ENCODE measurements around the gene MORN3. TPM values are rescaled to one million over a fixed set of nuclear protein-coding genes. Genes with fewer than 3 reads are reported as not detected.

MORN3 gene
- total and polyA plus RNA-seq, 2 of the 4 experiments (the other 2 are of a cell fraction) = 0.18 to 0.22 TPM

DNA sequence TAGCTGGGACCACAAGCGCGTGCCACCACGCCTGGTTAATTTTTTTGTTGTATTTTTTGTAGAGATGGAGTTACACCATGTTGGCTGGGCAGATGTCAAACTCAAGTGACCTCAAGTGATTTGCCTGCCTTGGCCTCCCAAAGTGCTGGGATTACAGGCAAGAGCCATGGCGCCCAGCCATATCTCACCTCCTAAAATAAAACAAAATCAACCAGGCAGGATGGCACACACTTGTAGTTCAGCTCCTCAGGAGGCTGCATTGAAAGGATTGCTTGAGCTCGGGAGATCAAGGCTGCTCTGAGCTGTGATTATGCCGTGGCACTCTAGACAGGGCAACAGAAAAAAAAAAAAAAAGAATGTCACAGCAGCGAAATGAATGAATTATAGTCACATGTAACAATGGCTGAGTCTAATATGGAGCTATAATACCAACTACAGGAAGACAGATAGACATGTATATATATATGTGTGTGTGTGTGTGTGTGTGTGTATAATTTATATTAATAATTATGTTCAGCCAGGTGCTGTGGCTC is 23.8 kb upstream of the MORN3 start:
- no peak overlapping the region for H3K9ac ChIP-seq (ENCODE audit: low read depth, low read length)
- H3K4me3 ChIP-seq (ENCODE audit: insufficient read depth, low read depth, low read length) = no peak overlapping the region
- no peak overlapping the region for H4K8ac ChIP-seq (ENCODE audit: low read depth in 2 of 2, low read length in 2 of 2)
- H4K20me1 ChIP-seq (ENCODE audit: insufficient read depth, low read length) = no peaks in the 10 kb centered on the region
- dilution Hi-C loops (cut with HindIII; ENCODE audit: low sequenced_read_pairs, unreplicated experiment) (no loop called here), in situ Hi-C loops (cut with MboI; ENCODE audit: low sequenced_read_pairs) (loop anchor here (5.0 kb wide), 1 partner anchor 89 kb away; no protein-coding TSS in a partner anchor), intact Hi-C loops (cut with micrococcal nuclease) (no loop called here)
- no peak overlapping the region for H4K5ac ChIP-seq (ENCODE audit: low read depth, low read length)
- no peak overlapping the region for H3K4ac ChIP-seq (ENCODE audit: low read depth, low read length)
- no peak for ATAC-seq (ENCODE audit: low read depth)
- H3K27me3 ChIP-seq (ENCODE audit: control insufficient read depth, insufficient read depth, low read length) = peaks cover 2% of the 10 kb centered on the region; the same call in 1 of the 2 replicates
- no peak overlapping the region for H3K18ac ChIP-seq (ENCODE audit: low read depth, low read length)
- ChIA-PET CTCF (interaction anchor here (1.2 kb wide), 1 partner anchor 101 kb away, joined by 6 read pairs; no protein-coding TSS in a partner anchor), POLR2A (ENCODE audit: unreplicated experiment) (no interaction called here)
- H2AK9ac ChIP-seq (replicated peaks; ENCODE audit: low read depth, low read length, poor library complexity) = no peak overlapping the region
- H3K4me2 ChIP-seq (ENCODE audit: low read depth, low read length) = no peak overlapping the region
- no peaks in the 10 kb centered on the region for H3K36me3 ChIP-seq (ENCODE audit: control insufficient read depth, insufficient read depth, low read length)
- H3K23ac ChIP-seq (ENCODE audit: low read depth, low read length) = no peak overlapping the region
- TF ChIP-seq RAD21 (IDR thresholded peaks at IDR 0.05; ENCODE audit: low read length) = no peak
- no peak for TF ChIP-seq SMC3 (IDR thresholded peaks at IDR 0.05; ENCODE audit: low read depth, low read length)
- TF ChIP-seq, protein P1, sequence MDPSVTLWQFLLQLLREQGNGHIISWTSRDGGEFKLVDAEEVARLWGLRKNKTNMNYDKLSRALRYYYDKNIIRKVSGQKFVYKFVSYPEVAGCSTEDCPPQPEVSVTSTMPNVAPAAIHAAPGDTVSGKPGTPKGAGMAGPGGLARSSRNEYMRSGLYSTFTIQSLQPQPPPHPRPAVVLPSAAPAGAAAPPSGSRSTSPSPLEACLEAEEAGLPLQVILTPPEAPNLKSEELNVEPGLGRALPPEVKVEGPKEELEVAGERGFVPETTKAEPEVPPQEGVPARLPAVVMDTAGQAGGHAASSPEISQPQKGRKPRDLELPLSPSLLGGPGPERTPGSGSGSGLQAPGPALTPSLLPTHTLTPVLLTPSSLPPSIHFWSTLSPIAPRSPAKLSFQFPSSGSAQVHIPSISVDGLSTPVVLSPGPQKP (IDR thresholded peaks at IDR 0.05; ENCODE audit: borderline replicate concordance, low read depth, low read length) = no peak
- TF ChIP-seq MAZ (IDR thresholded peaks at IDR 0.05; ENCODE audit: borderline replicate concordance, low read depth, low read length) = no peak
- TF ChIP-seq RCOR1 (IDR thresholded peaks at IDR 0.05; ENCODE audit: insufficient replicate concordance, low read length) = no peak
- TF ChIP-seq FOS (IDR thresholded peaks at IDR 0.05; ENCODE audit: low read depth, low read length) = no peak
- TF ChIP-seq BHLHE40 (IDR thresholded peaks at IDR 0.05; ENCODE audit: low read depth, low read length) = no peak
- TF ChIP-seq CEBPB (IDR thresholded peaks at IDR 0.05; ENCODE audit: low read depth, low read length) = no peak
- no peak for TF ChIP-seq CHD1 (IDR thresholded peaks at IDR 0.05; ENCODE audit: low read depth, low read length)
- TF ChIP-seq RFX5 (IDR thresholded peaks at IDR 0.05; ENCODE audit: low read depth, low read length) = no peak
- TF ChIP-seq NFE2L2 (IDR thresholded peaks at IDR 0.05; ENCODE audit: low read depth, low read length) = no peak
- TF ChIP-seq, protein P2, sequence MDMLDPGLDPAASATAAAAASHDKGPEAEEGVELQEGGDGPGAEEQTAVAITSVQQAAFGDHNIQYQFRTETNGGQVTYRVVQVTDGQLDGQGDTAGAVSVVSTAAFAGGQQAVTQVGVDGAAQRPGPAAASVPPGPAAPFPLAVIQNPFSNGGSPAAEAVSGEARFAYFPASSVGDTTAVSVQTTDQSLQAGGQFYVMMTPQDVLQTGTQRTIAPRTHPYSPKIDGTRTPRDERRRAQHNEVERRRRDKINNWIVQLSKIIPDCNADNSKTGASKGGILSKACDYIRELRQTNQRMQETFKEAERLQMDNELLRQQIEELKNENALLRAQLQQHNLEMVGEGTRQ (IDR thresholded peaks at IDR 0.05; ENCODE audit: low read depth, low read length) = no peak
- TF ChIP-seq POLR2A (IDR thresholded peaks at IDR 0.05; ENCODE audit: low read depth, low read length) = no peak
- TF ChIP-seq MAFK (IDR thresholded peaks at IDR 0.05; ENCODE audit: low read depth, low read length) = no peak
- TF ChIP-seq, protein P3, sequence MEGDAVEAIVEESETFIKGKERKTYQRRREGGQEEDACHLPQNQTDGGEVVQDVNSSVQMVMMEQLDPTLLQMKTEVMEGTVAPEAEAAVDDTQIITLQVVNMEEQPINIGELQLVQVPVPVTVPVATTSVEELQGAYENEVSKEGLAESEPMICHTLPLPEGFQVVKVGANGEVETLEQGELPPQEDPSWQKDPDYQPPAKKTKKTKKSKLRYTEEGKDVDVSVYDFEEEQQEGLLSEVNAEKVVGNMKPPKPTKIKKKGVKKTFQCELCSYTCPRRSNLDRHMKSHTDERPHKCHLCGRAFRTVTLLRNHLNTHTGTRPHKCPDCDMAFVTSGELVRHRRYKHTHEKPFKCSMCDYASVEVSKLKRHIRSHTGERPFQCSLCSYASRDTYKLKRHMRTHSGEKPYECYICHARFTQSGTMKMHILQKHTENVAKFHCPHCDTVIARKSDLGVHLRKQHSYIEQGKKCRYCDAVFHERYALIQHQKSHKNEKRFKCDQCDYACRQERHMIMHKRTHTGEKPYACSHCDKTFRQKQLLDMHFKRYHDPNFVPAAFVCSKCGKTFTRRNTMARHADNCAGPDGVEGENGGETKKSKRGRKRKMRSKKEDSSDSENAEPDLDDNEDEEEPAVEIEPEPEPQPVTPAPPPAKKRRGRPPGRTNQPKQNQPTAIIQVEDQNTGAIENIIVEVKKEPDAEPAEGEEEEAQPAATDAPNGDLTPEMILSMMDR (conservative IDR thresholded peaks at IDR 0.05; ENCODE audit: low read depth, low read length) = no peak
- no peak for TF ChIP-seq MXI1 (IDR thresholded peaks at IDR 0.05; ENCODE audit: borderline replicate concordance, low read depth, low read length)
- H2BK15ac ChIP-seq (ENCODE audit: low read depth, low read length) = no peak overlapping the region
- H2AFZ ChIP-seq (replicated peaks; ENCODE audit: low read length, poor library complexity) = no peak overlapping the region
- DNase-seq = no peak
- no TSS peak for BruUV-seq (replicated peaks)
- no CpG with 5 or more reads among the region's 7 CpGs for WGBS, 2 experiments (ENCODE audit: extremely low coverage in 2 of 2, insufficient read length in 1 of 2)
- no peaks in the 10 kb centered on the region for H3K9me1 ChIP-seq (ENCODE audit: insufficient read depth, low read length)
- H2BK5ac ChIP-seq (ENCODE audit: low read depth, low read length, poor library complexity, severe bottlenecking) = no peak overlapping the region
- no peaks in the 10 kb centered on the region for H3K79me1 ChIP-seq (ENCODE audit: low read depth in 1 of 2, low read length in 2 of 2)
- H2BK120ac ChIP-seq (ENCODE audit: low read depth, low read length) = no peak overlapping the region
- H3K9me3 ChIP-seq (ENCODE audit: control insufficient read depth, insufficient read depth, low read length) = no peaks in the 10 kb centered on the region
- H2AK5ac ChIP-seq (ENCODE audit: low read depth, low read length) = no peak overlapping the region
- H3K27ac ChIP-seq (ENCODE audit: insufficient read depth, low read length) = no peak overlapping the region
- H3K4me1 ChIP-seq (ENCODE audit: control insufficient read depth, insufficient read depth, low read length) = no peaks in the 10 kb centered on the region
- H4K91ac ChIP-seq (ENCODE audit: insufficient read depth, low read depth, low read length) = no peak overlapping the region
- H2BK20ac ChIP-seq (ENCODE audit: low read depth, low read length) = no peak overlapping the region
- no peak overlapping the region for H3K14ac ChIP-seq (replicated peaks; ENCODE audit: low read depth, low read length)
- no peak overlapping the region for H3K56ac ChIP-seq (ENCODE audit: extremely low read depth, insufficient read depth, low read length)

All from IMR-90 (cell line).